ENCODE data around the gene BCL7C. TPM values are rescaled to one million over a fixed set of nuclear protein-coding genes. Genes with fewer than 3 reads are reported as not detected.

Gene BCL7C
- total RNA-seq, 1 donor from 2014 or later: 53.9 TPM

DNA sequence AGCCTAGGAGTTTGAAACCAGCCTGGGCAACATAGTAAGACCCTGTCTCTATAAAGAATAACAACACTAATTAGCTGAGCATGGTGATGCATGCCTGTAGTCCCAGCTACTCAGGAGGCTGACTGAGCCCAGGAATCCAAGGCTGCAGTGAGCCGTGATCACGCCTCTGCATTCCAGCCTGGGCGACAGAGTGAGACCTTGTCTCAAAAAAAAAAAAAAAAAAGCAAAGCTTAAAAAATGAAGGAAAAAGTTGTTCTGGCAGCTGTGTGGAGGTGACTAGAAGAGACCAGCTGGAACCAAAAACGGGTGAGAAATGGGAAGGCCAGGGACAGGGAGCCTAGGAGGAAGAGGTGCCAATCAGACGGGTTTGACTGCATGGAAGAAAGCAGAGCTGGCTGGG lies 4.2 kb downstream of the BCL7C start:
- no peak for DNase-seq (ENCODE audit: low spot score)
- Mint-ChIP-seq H3K36me3 (ENCODE audit: low read depth, unreplicated experiment) (peaks cover 31% of the 10 kb centered on the region), H3K27ac (ENCODE audit: unreplicated experiment) (no peak overlapping the region), H3K4me1 (ENCODE audit: unreplicated experiment) (peaks cover 13% of the 10 kb centered on the region), H3K4me3 (ENCODE audit: unreplicated experiment) (peak overlapping the region; percentile 80), H3K27me3 (ENCODE audit: unreplicated experiment) (peaks cover 19% of the 10 kb centered on the region), H3K9me3 (ENCODE audit: unreplicated experiment) (no peaks in the 10 kb centered on the region)
- TF ChIP-seq, protein P1, sequence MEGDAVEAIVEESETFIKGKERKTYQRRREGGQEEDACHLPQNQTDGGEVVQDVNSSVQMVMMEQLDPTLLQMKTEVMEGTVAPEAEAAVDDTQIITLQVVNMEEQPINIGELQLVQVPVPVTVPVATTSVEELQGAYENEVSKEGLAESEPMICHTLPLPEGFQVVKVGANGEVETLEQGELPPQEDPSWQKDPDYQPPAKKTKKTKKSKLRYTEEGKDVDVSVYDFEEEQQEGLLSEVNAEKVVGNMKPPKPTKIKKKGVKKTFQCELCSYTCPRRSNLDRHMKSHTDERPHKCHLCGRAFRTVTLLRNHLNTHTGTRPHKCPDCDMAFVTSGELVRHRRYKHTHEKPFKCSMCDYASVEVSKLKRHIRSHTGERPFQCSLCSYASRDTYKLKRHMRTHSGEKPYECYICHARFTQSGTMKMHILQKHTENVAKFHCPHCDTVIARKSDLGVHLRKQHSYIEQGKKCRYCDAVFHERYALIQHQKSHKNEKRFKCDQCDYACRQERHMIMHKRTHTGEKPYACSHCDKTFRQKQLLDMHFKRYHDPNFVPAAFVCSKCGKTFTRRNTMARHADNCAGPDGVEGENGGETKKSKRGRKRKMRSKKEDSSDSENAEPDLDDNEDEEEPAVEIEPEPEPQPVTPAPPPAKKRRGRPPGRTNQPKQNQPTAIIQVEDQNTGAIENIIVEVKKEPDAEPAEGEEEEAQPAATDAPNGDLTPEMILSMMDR (IDR thresholded peaks at IDR 0.05; ENCODE audit: unreplicated experiment): no peak

GRCh38 chr16:30888856-30889499 lies 4.9 kb downstream of the BCL7C start:
- TF ChIP-seq, protein P1 (IDR thresholded peaks at IDR 0.05; ENCODE audit: unreplicated experiment): no peak
- Mint-ChIP-seq H3K9me3 (ENCODE audit: unreplicated experiment) (no peaks in the 10 kb centered on the region), H3K4me1 (ENCODE audit: unreplicated experiment) (peaks cover 8% of the 10 kb centered on the region), H3K36me3 (ENCODE audit: low read depth, unreplicated experiment) (peaks cover 29% of the 10 kb centered on the region), H3K27ac (ENCODE audit: unreplicated experiment) (no peak overlapping the region), H3K27me3 (ENCODE audit: unreplicated experiment) (peaks cover 17% of the 10 kb centered on the region), H3K4me3 (ENCODE audit: unreplicated experiment) (peak overlapping the region; percentile 64)
- no peak for DNase-seq (ENCODE audit: low spot score)

GRCh38 chr16:30887927-30888326 lies 6.0 kb downstream of the BCL7C start:
- H3K4me1 Mint-ChIP-seq (ENCODE audit: unreplicated experiment): peaks cover 5% of the 10 kb centered on the region
- TF ChIP-seq, protein P1 (IDR thresholded peaks at IDR 0.05; ENCODE audit: unreplicated experiment): no peak
- no peak overlapping the region for H3K27ac Mint-ChIP-seq (ENCODE audit: unreplicated experiment)
- H3K36me3 Mint-ChIP-seq (ENCODE audit: low read depth, unreplicated experiment): peaks cover 31% of the 10 kb centered on the region
- peaks cover 15% of the 10 kb centered on the region for H3K27me3 Mint-ChIP-seq (ENCODE audit: unreplicated experiment)
- DNase-seq (ENCODE audit: low spot score): no peak
- no peak overlapping the region for H3K4me3 Mint-ChIP-seq (ENCODE audit: unreplicated experiment)
- H3K9me3 Mint-ChIP-seq (ENCODE audit: unreplicated experiment): no peaks in the 10 kb centered on the region

DNA sequence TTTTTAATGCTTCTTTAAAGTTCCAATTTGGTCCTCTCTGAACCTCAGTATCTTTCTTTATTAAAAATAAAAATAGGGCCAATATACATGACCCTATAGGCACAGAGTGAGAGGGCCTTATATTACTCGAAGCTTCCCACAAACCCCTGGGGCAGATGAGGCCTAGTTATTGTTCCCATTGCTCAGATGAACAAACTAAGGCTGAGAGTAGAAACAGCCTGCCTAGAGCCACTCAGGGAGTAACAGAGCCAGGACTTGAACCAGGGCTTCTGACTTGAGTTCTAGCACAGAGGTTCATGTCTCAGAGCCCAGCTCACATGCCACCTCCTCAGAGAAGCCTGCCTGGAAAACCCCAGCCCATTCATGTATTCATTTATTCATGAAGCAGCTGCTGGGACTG lies 7.7 kb downstream of the BCL7C start:
- Mint-ChIP-seq H3K4me3 (ENCODE audit: unreplicated experiment) (no peak overlapping the region), H3K27me3 (ENCODE audit: unreplicated experiment) (peaks cover 16% of the 10 kb centered on the region), H3K4me1 (ENCODE audit: unreplicated experiment) (peaks cover 9% of the 10 kb centered on the region), H3K36me3 (ENCODE audit: low read depth, unreplicated experiment) (peaks cover 32% of the 10 kb centered on the region), H3K27ac (ENCODE audit: unreplicated experiment) (no peak overlapping the region), H3K9me3 (ENCODE audit: unreplicated experiment) (no peaks in the 10 kb centered on the region)
- DNase-seq (ENCODE audit: low spot score): no peak
- TF ChIP-seq, protein P1 (IDR thresholded peaks at IDR 0.05; ENCODE audit: unreplicated experiment): no peak

DNA sequence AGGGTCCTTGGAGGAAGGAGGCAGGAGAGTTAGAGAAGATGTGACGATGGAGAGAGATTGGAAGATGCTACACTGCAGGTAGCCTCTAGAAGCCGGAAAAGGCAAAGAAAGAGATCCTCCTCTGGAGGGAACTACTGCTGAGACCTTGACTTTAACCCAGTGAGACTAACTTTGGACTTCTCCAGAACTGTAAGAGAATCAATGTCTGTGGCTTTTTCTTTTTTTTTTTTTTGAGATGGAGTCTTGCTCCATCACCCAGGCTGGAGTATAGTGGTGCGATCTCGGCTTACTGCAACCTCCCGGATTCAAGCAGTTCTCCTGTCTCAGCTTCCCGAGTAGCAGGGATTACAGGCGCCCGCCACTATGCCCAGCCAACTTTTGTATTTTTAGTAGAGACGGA lies 8.7 kb downstream of the BCL7C start:
- no peak for DNase-seq (ENCODE audit: low spot score)
- TF ChIP-seq, protein P1 (IDR thresholded peaks at IDR 0.05; ENCODE audit: unreplicated experiment): no peak
- peaks cover 15% of the 10 kb centered on the region for H3K27me3 Mint-ChIP-seq (ENCODE audit: unreplicated experiment)
- no peaks in the 10 kb centered on the region for H3K9me3 Mint-ChIP-seq (ENCODE audit: unreplicated experiment)
- peaks cover 32% of the 10 kb centered on the region for H3K36me3 Mint-ChIP-seq (ENCODE audit: low read depth, unreplicated experiment)
- peak overlapping the region; percentile 25 for H3K27ac Mint-ChIP-seq (ENCODE audit: unreplicated experiment)
- H3K4me3 Mint-ChIP-seq (ENCODE audit: unreplicated experiment): peak overlapping the region; percentile 51
- H3K4me1 Mint-ChIP-seq (ENCODE audit: unreplicated experiment): peaks cover 9% of the 10 kb centered on the region
